Measurements from ENCODE around the gene SHC3.

SHC3 gene

GRCh38 chr9:89185980-89186379, 7.4 kb upstream of the SHC3 start:
- peak; percentile 16 for DNase-seq

- DNase-seq = no peak
Observed at GRCh38 chr9:89183146-89183545, 4.5 kb upstream of the SHC3 start.

GRCh38 chr9:89182369-89182768, 3.8 kb upstream of the SHC3 start:
- DNase-seq = no peak

GRCh38 chr9:89179895-89180734, 1.5 kb upstream of the SHC3 start:
- DNase-seq = peak; percentile 57

- no peak for DNase-seq
Observed at GRCh38 chr9:89179540-89179894, 899 bp upstream of the SHC3 start.

- DNase-seq = no peak
Observed at GRCh38 chr9:89178830-89179539, 367 bp upstream of the SHC3 start.

GRCh38 chr9:89177012-89177943, 1.3 kb downstream of the SHC3 start:
- no peak for DNase-seq

GRCh38 chr9:89175828-89176261, 2.8 kb downstream of the SHC3 start:
- no peak for DNase-seq

GRCh38 chr9:89174291-89174690, 4.3 kb downstream of the SHC3 start:
- no peak for DNase-seq

GRCh38 chr9:89173072-89173471, 5.5 kb downstream of the SHC3 start:
- no peak for DNase-seq

GRCh38 chr9:89172398-89172797, 6.2 kb downstream of the SHC3 start:
- no peak for DNase-seq

- DNase-seq = no peak
Observed at GRCh38 chr9:89171693-89172092, 6.9 kb downstream of the SHC3 start.

- DNase-seq = no peak
Observed at GRCh38 chr9:89171231-89171630, 7.4 kb downstream of the SHC3 start.

GRCh38 chr9:89168901-89169813, 9.5 kb downstream of the SHC3 start:
- no peak for DNase-seq

GRCh38 chr9:89167788-89168187, 10.8 kb downstream of the SHC3 start:
- DNase-seq = no peak

- no peak for DNase-seq
Observed at GRCh38 chr9:89166852-89167251, 11.8 kb downstream of the SHC3 start.

GRCh38 chr9:89165880-89166279, 12.7 kb downstream of the SHC3 start:
- no peak for DNase-seq

GRCh38 chr9:89165341-89165740, 13.3 kb downstream of the SHC3 start:
- no peak for DNase-seq

GRCh38 chr9:89161221-89161620, 17.4 kb downstream of the SHC3 start:
- DNase-seq = no peak

- no peak for DNase-seq
Observed at GRCh38 chr9:89160806-89161205, 17.8 kb downstream of the SHC3 start.

GRCh38 chr9:89154651-89155336, 23.8 kb downstream of the SHC3 start:
- DNase-seq = no peak

GRCh38 chr9:89154218-89154617, 24.4 kb downstream of the SHC3 start:
- DNase-seq = no peak

Data from hematopoietic multipotent progenitor cell treated with erythropoietin and hydrocortisone succinate and interleukin-3 and kit ligand, for 8 days (in vitro differentiated cells).